ENCODE data around the gene GSG1L. TPM values are rescaled to one million over a fixed set of nuclear protein-coding genes. Genes with fewer than 3 reads are reported as not detected.

Gene GSG1L
- total and polyA plus RNA-seq, 2 of the 13 experiments (the other 11 are each of a cell fraction or from before 2014, with no cell fraction given): not detected

- no peak for TF ChIP-seq ARID2 (CRISPR knock-in tag; IDR thresholded peaks at IDR 0.05; ENCODE audit: borderline replicate concordance)
- TF ChIP-seq ZBTB49 (CRISPR knock-in tag; IDR thresholded peaks at IDR 0.05; ENCODE audit: borderline replicate concordance): no peak
- no peak for TF ChIP-seq ZMYM2 (CRISPR knock-in tag; IDR thresholded peaks at IDR 0.05)
- no TSS peak for BruUV-seq (replicated peaks)
These were observed 224.9 kb downstream of the GSG1L start for GRCh38 chr16:27838536-27839175.

GRCh38 chr16:27829975-27830374 is 233.5 kb downstream of the GSG1L start:
- CTCF ChIA-PET (ENCODE audit: low intra/inter-chr PET ratio, low total read pairs): no interaction called here
- no peak for FAIRE-seq

More at GRCh38 chr16:27838536-27839175, 224.9 kb downstream of the GSG1L start:
- Histone ChIP-seq H3K4me2 (ENCODE audit: low read depth, low read length) (no peak overlapping the region), H4K20me1 (ENCODE audit: insufficient read depth, low read length) (no peaks in the 10 kb centered on the region), H2AFZ (ENCODE audit: low read length) (no peak overlapping the region), H3K9me3 (ENCODE audit: low read length) (no peaks in the 10 kb centered on the region), H3K27ac (ENCODE audit: extremely low read length, insufficient read depth, low read length) (no peak overlapping the region), H3K27me3 (ENCODE audit: control insufficient read depth in 1 of 2, insufficient read depth in 2 of 2, low read length in 2 of 2) (peaks cover 5 to 21% of the 10 kb centered on the region in 2 experiments; a peak in 3 of 5 replicates), H3K4me3 (replicated peaks in 1 of 3; ENCODE audit: insufficient read depth in 1 of 3, low read depth in 2 of 3, low read length in 3 of 3) (no peak overlapping the region), H3K9ac (ENCODE audit: insufficient read depth, low read depth, low read length) (no peak overlapping the region), H3K36me3 (replicated peaks in 1 of 2; ENCODE audit: control insufficient read depth in 1 of 2, insufficient read depth in 2 of 2, low read length in 2 of 2) (no peaks in the 10 kb centered on the region), H3K4me1 (ENCODE audit: insufficient read depth, low read length) (no peaks in the 10 kb centered on the region), H3K79me2 (ENCODE audit: insufficient read depth, low read length) (no peaks in the 10 kb centered on the region)
- ATAC-seq (no peak), FAIRE-seq (no peak), DNase-seq (ENCODE audit: low spot score) (no peak)
- ChIA-PET POLR2A (no interaction called here), CTCF (ENCODE audit: low intra/inter-chr PET ratio, low total read pairs) (no interaction called here)
- 0% methylated on average over 1 of the region's 3 CpGs for whole genome bisulfite sequencing (ENCODE audit: low lambda C conversion rate)
- in situ Hi-C loops (cut with HindIII; ENCODE audit: extremely low pct_ligation_motif_present, low pct_unique_long_range_greater_than_20kb) (no loop called here), intact Hi-C loops (cut with micrococcal nuclease; ENCODE audit: unreplicated experiment) (no loop called here)

More at GRCh38 chr16:27829975-27830374, 233.5 kb downstream of the GSG1L start:
- H3K9me3 ChIP-seq (ENCODE audit: low read length): peaks cover 7% of the 10 kb centered on the region
- no peaks in the 10 kb centered on the region for H3K36me3 ChIP-seq (replicated peaks in 1 of 2; ENCODE audit: control insufficient read depth in 1 of 2, insufficient read depth in 2 of 2, low read length in 2 of 2)
- no peak for ATAC-seq
- H3K79me2 ChIP-seq (ENCODE audit: insufficient read depth, low read length): no peaks in the 10 kb centered on the region
- H2AFZ ChIP-seq (ENCODE audit: low read length): no peak overlapping the region
- no peak for DNase-seq (ENCODE audit: low spot score)
- no peaks in the 10 kb centered on the region for H4K20me1 ChIP-seq (ENCODE audit: insufficient read depth, low read length)
- TF ChIP-seq HOXA5 (CRISPR knock-in tag; IDR thresholded peaks at IDR 0.05) (no peak), CENPX (CRISPR knock-in tag; IDR thresholded peaks at IDR 0.05) (no peak), RNF219 (CRISPR knock-in tag; IDR thresholded peaks at IDR 0.05) (no peak)
- in situ Hi-C loops (cut with HindIII; ENCODE audit: extremely low pct_ligation_motif_present, low pct_unique_long_range_greater_than_20kb) (no loop called here), intact Hi-C loops (cut with micrococcal nuclease; ENCODE audit: unreplicated experiment) (no loop called here)
- no peaks in the 10 kb centered on the region for H3K4me1 ChIP-seq (ENCODE audit: insufficient read depth, low read length)
- H3K4me3 ChIP-seq (replicated peaks in 1 of 3; ENCODE audit: insufficient read depth in 1 of 3, low read depth in 2 of 3, low read length in 3 of 3): no peak overlapping the region
- POLR2A ChIA-PET: no interaction called here
- WGBS (ENCODE audit: low lambda C conversion rate): 4% methylated on average over 2 of the region's 2 CpGs
- BruUV-seq (replicated peaks): no TSS peak
- no peak overlapping the region for H3K4me2 ChIP-seq (ENCODE audit: low read depth, low read length)
- H3K27me3 ChIP-seq (ENCODE audit: control insufficient read depth in 1 of 2, insufficient read depth in 2 of 2, low read length in 2 of 2): no peaks in the 10 kb centered on the region; a peak in 1 of 5 replicates
- no peak overlapping the region for H3K9ac ChIP-seq (ENCODE audit: insufficient read depth, low read depth, low read length)
- H3K27ac ChIP-seq (ENCODE audit: extremely low read length, insufficient read depth, low read length): no peak overlapping the region

All from HepG2 (cell line).